Measurements from ENCODE around the gene TMEM185B. TPM values are rescaled to one million over a fixed set of nuclear protein-coding genes. Genes with fewer than 3 reads are reported as not detected.

The TMEM185B gene
- total and polyA plus RNA-seq, 4 donors, result 1.8 to 8.5 (median 6.8) TPM

- Histone ChIP-seq H3K9me3 (ENCODE audit: control insufficient read depth in 4 of 4, low read length in 3 of 4) (no peaks in the 10 kb centered on the region), H3K36me3 (ENCODE audit: control insufficient read depth in 4 of 4, insufficient read depth in 3 of 4, low read depth in 1 of 4, low read length in 3 of 4) (peaks cover 2 to 38% (median 22%) of the 10 kb centered on the region in 4 donors), H3K4me3 (ENCODE audit: low read depth in 1 of 3, low read length in 3 of 3) (no peak overlapping the region), H3K27me3 (ENCODE audit: control insufficient read depth in 4 of 4, insufficient read depth in 4 of 4, low read length in 3 of 4) (no peaks in the 10 kb centered on the region), H3K9ac (ENCODE audit: low read depth in 1 of 2, low read length in 2 of 2) (no peak overlapping the region), H3K4me1 (ENCODE audit: control insufficient read depth in 4 of 4, insufficient read depth in 4 of 4, low read length in 3 of 4) (no peaks in the 10 kb centered on the region), H3K27ac (ENCODE audit: low read depth in 1 of 2, low read length in 2 of 2) (no peak overlapping the region)
- WGBS, result 46% methylated on average over 6 of the region's 6 CpGs
- DNase-seq (ENCODE audit: low spot score), result no peak
- no peak for TF ChIP-seq HNF4A (conservative IDR thresholded peaks at IDR 0.05)
- no peak for TF ChIP-seq REST (IDR thresholded peaks at IDR 0.05)
- TF ChIP-seq ATF3 (IDR thresholded peaks at IDR 0.05), result no peak
- TF ChIP-seq SP1 (IDR thresholded peaks at IDR 0.05), result no peak
- no peak for TF ChIP-seq MAX (IDR thresholded peaks at IDR 0.05)
- peak; percentile 84 to 88 for TF ChIP-seq RAD21 (IDR thresholded peaks at IDR 0.05)
- no peak for TF ChIP-seq JUND (IDR thresholded peaks at IDR 0.05)
- TF ChIP-seq EGR1 (IDR thresholded peaks at IDR 0.05; ENCODE audit: low read depth in 2 of 2), result no peak
- TF ChIP-seq HNF4G (IDR thresholded peaks at IDR 0.05), result no peak
- TF ChIP-seq FOXA2 (IDR thresholded peaks at IDR 0.05), result no peak
- TF ChIP-seq GABPA (IDR thresholded peaks at IDR 0.05 in 1 of 2, conservative IDR thresholded peaks at IDR 0.05 in 1 of 2), result no peak
- TF ChIP-seq CTCF (IDR thresholded peaks at IDR 0.05; ENCODE audit: low read depth, low read length, missing input control), result peak; percentile 67
Measured at GRCh38 chr2:120174963-120175581, 48.1 kb downstream of the TMEM185B start.

Small RNAs within 50 kb of the gene (small RNA-seq; reads per million reads assigned to genes)
- gene MTND4LP14, result not detected
- gene RF00019, result not detected

Other genes with a start within 250 kb of the TMEM185B start
- 10 to 100 TPM; 26.0 to 88.4 TPM for gene EPB41L5, start 210.3 kb downstream of the TMEM185B start, total RNA-seq
- 10 to 100 TPM; 19.7 to 34.5 TPM for gene EPB41L5, start 210.3 kb downstream of the TMEM185B start, polyA plus RNA-seq
- 10 to 100 TPM; 19.7 to 20.6 TPM for gene RALB, start 29.5 kb upstream of the TMEM185B start, total RNA-seq
- 10 to 100 TPM; 11.1 to 26.4 TPM for gene RALB, start 29.5 kb upstream of the TMEM185B start, polyA plus RNA-seq
- gene INHBB, start 122.7 kb upstream of the TMEM185B start, total RNA-seq, result 1 to 10 TPM in 1 of 2 donors, under 1 TPM in 1; 0.51 to 3.8 TPM
- gene INHBB, start 122.7 kb upstream of the TMEM185B start, polyA plus RNA-seq, result 1 to 10 TPM in 1 of 2 donors, under 1 TPM in 1; 0.36 to 7.4 TPM

Data from liver (tissue), 10 donors.